ENCODE results near the gene CEP63. TPM values are rescaled to one million over a fixed set of nuclear protein-coding genes. Genes with fewer than 3 reads are reported as not detected.

The CEP63 gene
- total RNA-seq, 1 donor from 2014 or later, result 22.4 TPM

DNA sequence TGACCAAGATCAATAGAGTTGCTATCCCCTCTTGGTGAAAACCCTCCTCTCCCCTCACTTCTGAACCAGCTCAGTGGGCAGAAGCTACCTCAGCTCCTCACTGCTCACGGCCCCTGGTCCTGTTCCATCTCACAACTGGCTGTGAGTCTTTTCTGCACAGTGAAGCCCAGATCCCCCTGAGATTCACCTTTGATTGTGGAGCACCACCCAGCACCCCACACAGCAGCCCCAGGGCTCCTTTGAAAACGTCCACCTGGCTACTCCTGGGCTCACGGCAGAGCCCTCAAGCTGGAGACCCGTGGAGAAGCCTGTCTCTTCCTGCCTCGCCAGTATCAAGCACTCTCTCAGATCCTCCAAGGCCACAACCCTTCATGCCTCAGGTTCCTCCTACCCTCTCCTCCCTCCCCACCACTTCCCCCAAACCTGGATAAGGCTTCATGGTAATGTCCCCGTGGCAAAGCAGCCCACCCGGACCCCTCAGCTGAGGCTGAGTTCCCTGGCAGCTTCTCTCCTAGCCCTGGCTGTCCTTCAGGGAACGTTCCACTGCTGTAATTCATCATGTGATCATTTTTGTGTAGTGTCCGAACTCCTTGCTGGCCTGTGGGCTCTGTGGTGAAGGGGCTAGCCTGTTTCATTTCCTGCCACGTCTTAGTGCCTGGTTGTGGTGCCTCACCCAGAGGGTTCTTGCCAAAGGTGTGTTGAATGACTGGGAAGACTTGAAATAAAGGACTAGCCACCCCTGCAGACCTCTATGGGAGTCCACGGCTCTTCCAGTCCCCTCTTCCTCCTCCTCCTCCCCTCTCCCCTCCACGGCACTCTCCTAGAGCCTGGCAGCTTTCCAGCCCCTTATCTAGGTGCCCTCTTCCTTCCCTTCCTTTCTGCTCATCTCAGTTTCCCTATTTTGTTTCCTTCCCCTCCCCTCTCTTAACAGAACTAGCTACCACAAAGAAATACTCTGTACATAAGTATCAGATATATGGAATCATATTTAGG lies 120.5 kb downstream of the CEP63 start:
- DNase-seq (ENCODE audit: low spot score in 2 of 2) (no peak), FAIRE-seq (no peak)

GRCh38 chr3:134607054-134608022 lies 121.5 kb downstream of the CEP63 start:
- DNase-seq (ENCODE audit: low spot score in 2 of 2) (no peak), FAIRE-seq (no peak)

DNA sequence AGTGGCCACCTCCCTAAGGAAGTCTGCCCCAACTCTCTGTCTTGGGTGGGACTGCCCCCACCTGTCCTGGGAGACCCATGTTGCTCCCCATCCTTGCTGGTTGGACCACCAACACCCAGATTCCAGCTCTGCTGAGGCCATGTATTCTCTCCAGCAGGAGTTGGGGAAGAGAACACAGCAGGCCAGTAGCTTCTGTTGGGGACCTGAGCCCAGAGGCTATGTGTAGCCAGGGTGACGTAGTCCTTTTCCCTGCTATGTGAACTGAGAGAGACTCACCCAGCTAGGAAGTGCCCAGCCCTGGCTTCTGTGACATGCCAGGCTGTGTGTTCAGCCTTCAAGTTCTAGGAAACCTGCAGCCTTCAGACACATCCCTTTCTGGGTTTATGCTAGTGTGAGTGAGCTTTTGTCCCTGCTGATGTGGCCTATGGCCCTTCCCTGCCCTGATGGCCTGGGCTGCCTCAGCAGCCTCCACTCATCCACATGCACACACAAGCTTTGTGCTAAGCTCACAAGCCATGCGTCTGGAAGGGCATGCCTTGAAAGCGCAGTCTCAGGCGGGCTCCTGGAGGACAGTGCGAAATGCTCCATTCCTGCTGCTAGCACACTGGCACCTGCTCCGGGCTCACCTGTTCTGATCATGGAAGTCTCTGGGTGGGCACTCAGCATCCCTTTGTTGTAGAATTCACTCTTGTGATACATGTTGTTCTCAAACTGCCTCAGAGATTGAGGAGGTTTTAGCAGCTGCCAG lies 122.3 kb downstream of the CEP63 start:
- DNase-seq (ENCODE audit: low spot score in 2 of 2), result no peak
- no peak for FAIRE-seq

GRCh38 chr3:134608771-134609435 lies 123.0 kb downstream of the CEP63 start:
- DNase-seq (ENCODE audit: low spot score in 2 of 2) (no peak), FAIRE-seq (no peak)

- DNase-seq (ENCODE audit: low spot score in 2 of 2) (no peak), FAIRE-seq (no peak)
Measured at GRCh38 chr3:134609821-134610431, 124.1 kb downstream of the CEP63 start.

DNA sequence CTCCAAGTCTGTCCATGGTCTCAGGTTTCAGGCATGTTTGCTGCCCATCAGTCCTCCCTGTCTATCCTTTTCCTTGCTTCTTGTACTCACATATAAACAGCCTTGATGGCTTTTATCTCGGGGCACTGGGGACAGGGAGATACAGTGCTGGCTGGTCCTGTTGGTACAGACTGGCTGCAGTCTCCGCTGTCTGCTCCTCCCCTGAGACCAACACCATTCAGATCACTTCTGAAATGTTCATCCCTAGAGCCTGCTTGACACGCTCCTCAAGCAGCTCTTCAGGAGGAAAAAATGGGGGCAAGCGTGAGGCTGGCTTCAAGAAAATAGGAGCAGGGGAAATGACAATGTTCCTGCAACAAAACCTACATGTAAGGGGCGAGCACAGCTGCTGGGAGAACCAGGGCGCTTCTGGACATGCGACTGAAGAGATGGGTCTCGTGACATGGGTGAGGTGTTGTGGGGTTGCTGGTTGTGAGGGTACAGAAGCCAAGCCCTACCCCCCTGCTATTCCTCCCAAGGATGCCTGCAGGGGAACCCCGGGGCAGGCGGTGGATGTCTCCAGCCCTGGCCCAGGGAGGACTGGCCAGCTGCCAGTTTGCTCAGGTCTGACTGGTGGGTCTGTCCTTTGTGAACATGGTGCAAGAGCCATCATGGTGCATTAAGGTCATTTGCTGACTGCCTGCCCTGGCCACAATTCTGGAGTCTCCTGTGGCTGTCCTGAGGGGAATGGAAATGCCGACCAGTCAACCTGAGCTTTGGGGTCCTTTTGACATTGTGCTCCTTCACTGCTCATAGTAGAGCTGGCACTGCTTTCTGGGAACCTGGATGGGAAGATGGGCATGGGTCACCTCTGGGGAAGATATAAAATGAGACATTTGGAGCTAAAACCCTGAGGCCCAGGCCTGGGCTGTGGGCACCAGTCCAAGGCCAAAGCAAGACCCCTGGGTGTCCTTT lies 124.9 kb downstream of the CEP63 start:
- no peak for FAIRE-seq

GRCh38 chr3:134611516-134611915 lies 125.7 kb downstream of the CEP63 start:
- DNase-seq (ENCODE audit: low spot score in 2 of 2) (no peak), FAIRE-seq (no peak)

More for the DNA sequence above, 124.9 kb downstream of the CEP63 start:
- DNase-seq (ENCODE audit: low spot score in 2 of 2), result no peak

- no peak for FAIRE-seq
- no peak for DNase-seq (ENCODE audit: low spot score in 2 of 2)
Measured at GRCh38 chr3:134613006-134613520, 127.2 kb downstream of the CEP63 start.

- FAIRE-seq (no peak), DNase-seq (ENCODE audit: low spot score in 2 of 2) (no peak)
Measured at GRCh38 chr3:134614955-134615354, 129.1 kb downstream of the CEP63 start.

GRCh38 chr3:134615743-134616142 lies 129.9 kb downstream of the CEP63 start:
- FAIRE-seq (no peak), DNase-seq (ENCODE audit: low spot score in 2 of 2) (no peak)

GRCh38 chr3:134617608-134618477 lies 132.0 kb downstream of the CEP63 start:
- FAIRE-seq, result no peak
- DNase-seq (ENCODE audit: low spot score in 2 of 2), result no peak

- no peak for FAIRE-seq
- DNase-seq (ENCODE audit: low spot score in 2 of 2), result no peak
Measured at GRCh38 chr3:134618478-134619300, 132.8 kb downstream of the CEP63 start.

DNA sequence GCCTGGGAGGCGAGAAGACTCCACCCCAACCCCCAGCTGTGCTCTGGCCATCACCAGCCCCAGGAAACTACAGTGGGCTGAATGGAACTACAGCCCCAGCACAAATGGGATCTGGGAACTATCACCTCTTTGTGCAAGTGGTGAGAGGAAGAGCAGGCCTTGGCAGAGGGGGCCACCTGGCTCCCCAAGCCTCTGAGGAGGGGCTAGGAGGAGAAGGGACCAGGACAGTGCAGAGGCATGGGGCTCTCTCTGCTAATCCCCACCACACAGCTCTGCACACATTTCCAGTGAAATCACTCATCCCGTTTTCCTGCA lies 133.4 kb downstream of the CEP63 start:
- no peak for FAIRE-seq
- no peak for DNase-seq (ENCODE audit: low spot score in 2 of 2)

DNA sequence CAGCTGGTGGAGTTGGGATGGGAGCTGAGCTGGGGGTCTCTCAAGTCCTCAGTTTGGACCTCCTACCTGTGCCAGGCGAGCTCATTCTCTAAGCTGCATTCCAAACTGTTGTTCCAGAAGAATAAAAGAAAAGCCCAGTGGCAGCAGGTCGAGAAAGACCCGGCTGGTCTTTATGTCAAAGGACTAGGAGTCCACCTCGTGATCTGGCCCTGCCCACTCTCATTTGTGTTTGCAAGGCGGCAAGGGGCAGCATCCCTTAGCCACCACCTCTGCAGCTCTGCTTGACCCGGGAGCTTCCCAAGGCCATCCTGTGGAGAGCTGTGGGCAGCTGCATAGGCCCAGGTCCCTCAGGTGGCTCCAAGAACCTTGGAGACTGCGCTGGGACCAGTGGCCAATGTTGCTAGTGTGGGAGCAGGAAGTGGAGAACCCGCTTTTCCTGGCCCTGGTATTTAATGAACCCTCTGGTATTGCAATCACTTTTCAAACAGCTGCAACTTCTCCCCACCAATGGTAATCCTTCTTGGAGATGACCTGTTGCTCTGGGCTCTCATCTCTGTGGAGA lies 134.1 kb downstream of the CEP63 start:
- no peak for DNase-seq (ENCODE audit: low spot score in 2 of 2)
- no peak for FAIRE-seq

DNA sequence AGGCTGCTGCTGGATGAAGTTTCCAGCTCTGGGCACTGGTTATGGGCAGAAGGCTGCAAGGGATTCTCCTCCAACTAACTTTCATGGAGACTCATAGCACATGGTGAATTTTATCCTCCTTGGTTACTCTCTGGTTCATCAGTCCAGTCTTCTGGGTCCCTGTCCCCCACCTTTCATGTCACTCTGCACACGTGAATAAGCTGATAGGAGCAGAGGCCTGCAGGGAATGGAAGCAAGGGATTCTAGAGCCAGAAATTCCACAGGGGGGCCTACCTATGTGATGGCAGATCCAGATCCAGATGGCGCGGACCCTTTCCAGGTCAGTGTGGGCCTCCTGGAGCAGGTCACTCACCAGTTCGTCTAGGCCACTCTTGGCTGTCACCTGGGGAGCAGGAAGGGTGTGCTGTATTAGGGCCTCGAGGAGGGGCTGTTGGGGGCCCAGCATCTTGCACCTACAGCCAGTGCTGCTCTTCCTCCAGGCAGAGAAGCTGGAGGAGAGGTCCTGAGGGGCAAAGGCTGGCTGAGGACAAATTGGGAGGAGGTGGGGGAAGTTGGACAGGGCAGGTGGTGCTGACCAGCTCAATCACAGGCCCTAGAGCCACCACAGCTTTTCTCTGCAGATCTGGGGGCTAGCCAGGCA lies 134.7 kb downstream of the CEP63 start:
- FAIRE-seq (no peak), DNase-seq (ENCODE audit: low spot score in 2 of 2) (no peak)
